Aortic smooth muscle cell (primary cell): ENCODE data around the gene PCMTD2. TPM values are rescaled to one million over a fixed set of nuclear protein-coding genes. Genes with fewer than 3 reads are reported as not detected.

Source experiments
- total RNA-seq: library from RNA; depleted of rRNA; stranded (reverse); fragments of >200 nt; gene quantifications from 2 replicates; pipeline ENCODE4 v1.2.3, GENCODE V29; 2014

The PCMTD2 gene
- total RNA-seq, result 37.7 and 53.3 TPM in 2 replicates

DNA sequence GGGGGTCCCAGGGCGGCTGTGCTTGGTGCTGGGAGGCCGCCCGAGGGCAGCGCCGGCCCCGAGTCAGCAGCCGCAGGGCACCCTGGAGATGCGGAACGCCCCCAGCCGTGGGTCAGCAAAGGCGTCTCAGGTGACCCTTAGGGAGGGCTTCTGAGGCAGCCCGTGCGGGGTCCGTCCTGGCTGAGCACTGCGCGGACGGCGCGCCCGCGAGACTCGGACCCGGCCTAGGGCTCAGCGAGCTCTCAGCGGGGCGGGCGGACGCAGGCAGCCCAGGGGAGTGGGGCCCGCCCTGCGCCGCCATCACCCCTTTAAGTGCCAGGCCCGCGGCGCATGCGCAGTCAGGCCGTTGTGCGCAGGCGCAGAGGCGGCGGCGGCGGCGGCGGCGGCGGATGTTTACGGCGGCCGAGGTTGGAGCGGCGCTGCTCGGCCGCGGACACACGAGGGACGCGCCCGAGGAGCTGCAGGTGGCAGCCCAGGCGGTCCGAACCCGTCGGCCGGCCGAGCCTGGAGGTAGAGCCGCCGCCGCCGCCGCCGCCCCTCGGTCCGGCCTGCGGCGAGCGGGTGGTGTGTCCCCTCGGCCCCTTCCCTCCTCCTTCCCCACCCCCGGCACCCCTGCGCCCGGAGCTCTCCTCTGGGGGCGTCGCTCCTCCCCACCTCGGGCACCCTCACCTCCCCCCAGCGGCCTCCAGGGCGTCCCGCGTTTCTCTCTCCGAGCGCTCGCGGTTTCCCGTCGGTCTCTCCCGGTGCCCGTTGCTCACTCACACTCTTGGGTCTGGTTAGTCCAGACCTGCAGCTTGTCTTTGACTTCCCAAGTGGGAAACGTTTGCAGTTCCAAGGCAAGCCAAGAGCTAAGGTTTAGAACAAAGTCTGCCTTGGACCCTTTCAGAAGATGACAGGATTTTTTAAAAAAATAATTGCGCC, at the start of gene PCMTD2:
Gene PCMTD2, plus strand, starts transcription at position 388 of the 921 bp plus-strand sequence. CDS start 4,218 bp downstream, outside the sequence.

Other genes starting within 250 kb of the PCMTD2 start
- gene C20orf204, start 219.6 kb upstream of the PCMTD2 start, total RNA-seq, result 0.75 and 1.1 TPM in 2 replicates
- gene SOX18, start 206.1 kb upstream of the PCMTD2 start, total RNA-seq, result 0.56 and 0.66 TPM in 2 replicates
- gene TCEA2, start 192.6 kb upstream of the PCMTD2 start, total RNA-seq, result 28.1 and 29.8 TPM in 2 replicates
- gene RGS19, start 176.2 kb upstream of the PCMTD2 start, total RNA-seq, result 5.7 and 8.0 TPM in 2 replicates
- gene OPRL1, start 175.7 kb upstream of the PCMTD2 start, total RNA-seq, result 0.40 and 1.4 TPM in 2 replicates
- not detected in 2 replicates for gene LKAAEAR1, start 171.3 kb upstream of the PCMTD2 start, total RNA-seq
- gene NPBWR2, start 148.2 kb upstream of the PCMTD2 start, total RNA-seq, result not detected in 2 replicates
- gene MYT1, start 91.3 kb upstream of the PCMTD2 start, total RNA-seq, result not detected in 2 replicates